K562 (cell line): Measurements from ENCODE around the gene CDK5RAP3. TPM values are rescaled to one million over a fixed set of nuclear protein-coding genes. Genes with fewer than 3 reads are reported as not detected.
A peak's percentile ranks its signal among the peaks of the same experiment; 100 is the strongest.

Experiments
- ASH1L ChIP-seq: fragments of 450-650 bp; IDR thresholded peaks from 2 replicates; pipeline ENCODE4 v1.6.1; 2018; ENCODE audit warnings: borderline replicate concordance, mild to moderate bottlenecking, low read depth; ENCODE audit not compliant: partially characterized antibody
- ATF1 ChIP-seq, 2 experiments: fragments of 450-650 bp in 1 of 2; IDR thresholded peaks; 2 replicates each; pipeline ENCODE4 v1.6.1; 2016; ENCODE audit warnings: missing compliant biosample characterization in 1 of 2, missing genetic modification characterization in 1 of 2
- CCNT2 ChIP-seq: IDR thresholded peaks from 2 replicates; pipeline ENCODE4 v1.6.1; 2011; ENCODE audit warnings: borderline replicate concordance, low read depth, mild to moderate bottlenecking, moderate library complexity, mixed read lengths, low read length; ENCODE audit not compliant: insufficient read length; ENCODE audit errors: extremely low read depth
- CEBPZ ChIP-seq: fragments of 150-350 bp; IDR thresholded peaks from 2 replicates; pipeline ENCODE4 v1.6.1; 2014; ENCODE audit warnings: low read depth, mild to moderate bottlenecking, low read length, borderline replicate concordance
- CTCF ChIP-seq, 3 experiments: IDR thresholded peaks in 2 of 3; conservative IDR thresholded peaks in 1 of 3; 2 replicates each; pipeline ENCODE4 v1.5.1; 2011 to 2012; ENCODE audit warnings: low read length in 3 of 3, mild to moderate bottlenecking in 3 of 3, control low read depth in 2 of 3, improper control_type of control experiment in 1 of 3, inconsistent platforms in 1 of 3, low read depth in 1 of 3, mixed read lengths in 1 of 3, moderate library complexity in 1 of 3; ENCODE audit not compliant: insufficient read depth in 2 of 3
- DACH1 ChIP-seq: fragments of 450-650 bp; IDR thresholded peaks from 2 replicates; pipeline ENCODE4 v1.6.1; 2018; ENCODE audit not compliant: partially characterized antibody
- FOXM1 ChIP-seq, 2 experiments: fragments of 450-650 bp in 1 of 2; sonication (generic) in 1 of 2; formaldehyde crosslinking in 1 of 2; IDR thresholded peaks; 2 replicates each; pipeline versions ENCODE4 v1.6.1 to v1.9.0; 2017 to 2022; ENCODE audit warnings: low read depth in 2 of 2, mild to moderate bottlenecking in 2 of 2, missing genetic modification reagents in 1 of 2, moderate library complexity in 1 of 2
- HBP1 ChIP-seq: fragments of 450-650 bp; formaldehyde crosslinking; IDR thresholded peaks from 2 replicates; pipeline ENCODE4 v1.4.0; 2022; ENCODE audit warnings: missing genetic modification characterization
- MAFF ChIP-seq: IDR thresholded peaks from 2 replicates; pipeline ENCODE4 v1.6.1; 2012; ENCODE audit warnings: low read length, improper control_type of control experiment
- NR2F6 ChIP-seq: fragments of 450-650 bp; formaldehyde crosslinking; IDR thresholded peaks from 2 replicates; pipeline ENCODE4 v1.4.0; 2020; ENCODE audit warnings: mild to moderate bottlenecking
- SMARCA5 ChIP-seq: fragments of 450-650 bp; IDR thresholded peaks from 2 replicates; pipeline ENCODE4 v1.6.1; 2016
- ZNF644 ChIP-seq: fragments of 200-800 bp; sonication (Bioruptor generic); IDR thresholded peaks from 2 replicates; pipeline ENCODE4 v1.6.1; 2016; ENCODE audit warnings: low read depth, missing genetic modification characterization, missing compliant biosample characterization
- polyA plus RNA-seq, 8 experiments: library from polyadenylated mRNA; depleted of rRNA in 4 of 8; stranded (reverse) in 5 of 8; unstranded in 3 of 8; fragments of >200 nt; fragmentation: Nextera tagmentation in 2 of 8; fragmentation: Illumina TruSeq in 1 of 8; extraction: Ambion mirVana in 2 of 8; extraction: Trizol in 1 of 8; gene quantifications; 2 replicates each; pipeline versions ENCODE4 v1.2.1 to v1.2.3, GENCODE V29; 2011 to 2014; ENCODE audit warnings: inconsistent platforms in 1 of 8, missing spikeins in 1 of 8
- total RNA-seq, 7 experiments: library from RNA; depleted of rRNA in 6 of 7; stranded (reverse); fragments of >200 nt in 6 of 7; fragmentation: Illumina TruSeq in 2 of 7; extraction: Trizol in 2 of 7; gene quantifications; 2 replicates each; pipeline versions ENCODE4 v1.2.1 to v1.2.3, GENCODE V29; 2011 to 2021; ENCODE audit warnings: low replicate concordance in 1 of 7

The CDK5RAP3 gene
- total and polyA plus RNA-seq, 9 of the 15 experiments (the other 6 are each of a cell fraction or from before 2014, with no cell fraction given), result 44.2 to 202 (median 91.5) TPM

- TF ChIP-seq ATF1 (CRISPR knock-in tag; IDR thresholded peaks at IDR 0.05) (no peak), ATF1 (tag; IDR thresholded peaks at IDR 0.05) (peak; percentile 82), CEBPZ (peak; percentile 49; the same call in 1 of the 2 replicates), NR2F6 (no peak), MAFF (peak; percentile 14; the same call in 1 of the 2 replicates), DACH1 (peak; percentile 6), SMARCA5 (no peak), CCNT2 (peak; percentile 61), FOXM1 (IDR thresholded peaks at IDR 0.05; ENCODE audit: low read depth) (0 out of 2 replicates have a peak, but pooled peaks have one; percentile 36), FOXM1 (CRISPR knock-in tag; IDR thresholded peaks at IDR 0.05; ENCODE audit: low read depth) (peak; percentile 75; the same call in 1 of the 2 replicates), CTCF (IDR thresholded peaks at IDR 0.05 in 2 of 3, conservative IDR thresholded peaks at IDR 0.05 in 1 of 3; ENCODE audit: insufficient read depth in 2 of 3, low read depth in 1 of 3, low read length in 3 of 3) (no peak), ASH1L (peak; percentile 97), ZNF644 (tag) (no peak), HBP1 (CRISPR knock-in tag) (0 out of 2 replicates have a peak, but pooled peaks have one; percentile 5)
Observed at GRCh38 chr17:47941246-47942095, 29.4 kb upstream of the CDK5RAP3 start, which contains the start of gene PNPO (continued).
